ENCODE data around the gene TBC1D16. TPM values are rescaled to one million over a fixed set of nuclear protein-coding genes. Genes with fewer than 3 reads are reported as not detected.
"Not testable (repeated sequence)": the region's sequence is repeated elsewhere in the genome, so short reads cannot be mapped to it uniquely, and the experiment has no call there.

TBC1D16 gene
- total RNA-seq, 1 donor from 2014 or later, result 24.7 TPM

DNA sequence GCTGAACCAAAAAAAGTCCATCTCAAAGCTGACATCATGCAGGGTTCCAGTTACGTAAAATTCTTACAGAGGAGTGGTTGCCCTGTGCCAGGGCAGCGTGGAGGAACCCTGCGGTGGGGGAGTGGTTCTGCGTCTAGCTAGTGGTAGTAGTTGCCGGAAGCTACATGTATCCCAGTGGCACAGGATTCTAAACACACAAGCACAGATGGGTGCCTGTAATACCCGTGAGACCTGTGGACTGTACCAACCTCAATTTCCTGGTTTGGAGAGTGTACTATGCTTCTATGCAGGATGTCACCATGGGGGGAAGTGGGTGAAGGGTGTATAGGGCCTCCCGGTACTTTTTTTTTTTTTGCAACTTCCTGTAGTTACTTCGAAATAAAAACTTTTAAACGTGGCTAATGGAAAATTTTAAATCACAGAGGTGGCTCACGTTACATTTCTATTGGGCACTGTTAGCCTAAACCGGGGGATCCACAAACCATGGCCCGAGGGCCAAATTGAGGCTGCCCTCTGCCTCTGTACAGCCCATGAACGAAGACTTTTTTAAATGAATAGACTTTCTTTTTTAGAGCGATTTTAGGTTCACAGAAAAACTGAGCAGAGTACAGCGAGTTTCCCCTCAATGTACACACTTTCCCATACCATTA, 38.5 kb downstream of the TBC1D16 start:
- Histone ChIP-seq H3K27me3 (ENCODE audit: low read depth) (no peaks in the 10 kb centered on the region), H3K27ac (peak overlapping the region; percentile 73), H3K4me3 (no peak overlapping the region), H3K36me3 (no peaks in the 10 kb centered on the region), H3K9me3 (no peaks in the 10 kb centered on the region), H3K4me1 (peaks cover 40% of the 10 kb centered on the region)
- ATAC-seq (peak; percentile 78 to 90), DNase-seq (peak; percentile 73)
- intact Hi-C loops (cut with DNase I), result no loop called here
- TF ChIP-seq CTCF (IDR thresholded peaks at IDR 0.05), result no peak

DNA sequence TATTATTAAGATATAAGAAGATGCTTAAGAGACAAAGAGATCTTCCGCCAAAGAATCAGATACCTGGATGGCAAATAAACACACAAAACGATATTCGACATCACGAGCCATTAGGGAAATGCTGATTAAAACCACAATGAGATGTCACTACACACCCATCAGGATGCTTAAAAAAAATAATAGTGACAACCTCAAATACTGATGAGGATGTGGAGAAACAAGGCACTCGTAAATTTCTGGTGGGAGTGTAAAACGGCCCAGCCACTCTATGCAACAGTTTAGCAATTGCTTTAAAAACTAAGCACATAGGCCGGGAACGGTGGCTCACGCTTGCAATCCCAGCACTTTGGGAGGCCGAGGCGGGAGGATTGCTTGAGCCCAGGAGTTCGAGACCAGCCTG, 39.4 kb downstream of the TBC1D16 start:
- H3K27me3 ChIP-seq (ENCODE audit: low read depth), result no peaks in the 10 kb centered on the region
- intact Hi-C loops (cut with DNase I), result no loop called here
- H3K4me3 ChIP-seq, result no peak overlapping the region
- no peak for ATAC-seq
- H3K9me3 ChIP-seq, result no peaks in the 10 kb centered on the region
- TF ChIP-seq CTCF (IDR thresholded peaks at IDR 0.05), result no peak
- H3K4me1 ChIP-seq, result peaks cover 46% of the 10 kb centered on the region
- H3K27ac ChIP-seq, result peak overlapping the region; percentile 73
- no peaks in the 10 kb centered on the region for H3K36me3 ChIP-seq
- no peak for DNase-seq

DNA sequence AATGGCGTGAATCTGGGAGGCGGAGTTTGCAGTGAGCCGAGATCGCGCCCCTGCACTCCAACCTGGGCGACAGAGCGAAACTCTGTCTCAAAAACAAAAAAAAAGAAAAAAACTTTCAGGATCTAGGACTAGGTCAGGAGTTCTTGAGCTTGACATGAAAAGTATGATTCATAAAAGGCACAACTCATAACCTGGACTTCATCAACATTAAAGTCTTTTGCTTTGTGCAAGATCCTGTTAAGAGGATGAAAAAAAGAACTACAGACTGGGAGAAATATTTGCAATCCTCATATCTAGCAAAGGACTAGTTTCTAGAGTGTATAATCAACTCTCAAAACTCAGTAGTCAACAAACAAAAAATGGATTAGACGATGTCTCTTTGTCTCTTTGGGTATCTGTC, 40.0 kb downstream of the TBC1D16 start:
- H3K9me3 ChIP-seq, result no peaks in the 10 kb centered on the region
- H3K4me3 ChIP-seq, result no peak overlapping the region
- no peak for TF ChIP-seq CTCF (IDR thresholded peaks at IDR 0.05)
- intact Hi-C loops (cut with DNase I), result no loop called here
- no peak for DNase-seq
- peaks cover 46% of the 10 kb centered on the region for H3K4me1 ChIP-seq
- no peaks in the 10 kb centered on the region for H3K27me3 ChIP-seq (ENCODE audit: low read depth)
- no peak for ATAC-seq
- no peaks in the 10 kb centered on the region for H3K36me3 ChIP-seq
- no peak overlapping the region for H3K27ac ChIP-seq

DNA sequence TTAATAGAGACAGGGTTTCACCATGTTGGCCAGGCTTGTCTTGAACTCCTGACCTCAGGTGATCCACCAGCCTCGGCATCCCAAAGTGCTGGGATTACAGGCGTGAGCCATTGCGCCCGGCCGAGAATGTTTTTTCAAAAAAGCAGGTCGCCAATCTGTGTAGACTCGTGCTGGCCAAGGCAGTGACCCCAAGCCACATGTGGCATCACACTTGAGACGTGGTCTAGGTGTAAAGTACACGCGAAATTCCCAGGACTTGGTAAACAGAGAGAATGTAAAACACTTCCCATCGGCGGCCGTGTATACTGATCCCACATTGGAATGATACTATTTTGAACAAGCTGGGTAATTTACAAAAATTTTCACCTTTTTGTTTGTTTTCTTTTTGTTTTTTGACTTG, 41.1 kb downstream of the TBC1D16 start:
- Histone ChIP-seq H3K27ac (no peak overlapping the region), H3K36me3 (no peaks in the 10 kb centered on the region), H3K4me1 (peaks cover 46% of the 10 kb centered on the region), H3K27me3 (ENCODE audit: low read depth) (no peaks in the 10 kb centered on the region), H3K9me3 (no peaks in the 10 kb centered on the region), H3K4me3 (no peak overlapping the region)
- intact Hi-C loops (cut with DNase I), result no loop called here
- DNase-seq (no peak), ATAC-seq (no peak)
- TF ChIP-seq CTCF (IDR thresholded peaks at IDR 0.05), result no peak

- not testable (repeated sequence) for ATAC-seq
Observed at GRCh38 chr17:79994228-79994569, 41.5 kb downstream of the TBC1D16 start.

GRCh38 chr17:79993390-79994227, 42.1 kb downstream of the TBC1D16 start:
- TF ChIP-seq CTCF (IDR thresholded peaks at IDR 0.05), result no peak
- Histone ChIP-seq H3K27ac (no peak overlapping the region), H3K27me3 (ENCODE audit: low read depth) (no peaks in the 10 kb centered on the region), H3K36me3 (no peaks in the 10 kb centered on the region), H3K9me3 (no peaks in the 10 kb centered on the region), H3K4me1 (peaks cover 46% of the 10 kb centered on the region), H3K4me3 (peak overlapping the region; percentile 24)
- ATAC-seq, result peak; percentile 60 to 63
- peak; percentile 85 for DNase-seq
- intact Hi-C loops (cut with DNase I), result no loop called here

More at GRCh38 chr17:79994228-79994569, 41.5 kb downstream of the TBC1D16 start:
- DNase-seq; H3K9me3 ChIP-seq; H3K36me3 ChIP-seq; H3K27me3 ChIP-seq (ENCODE audit: low read depth); H3K27ac ChIP-seq; H3K4me3 ChIP-seq; intact Hi-C loops (cut with DNase I): not testable (repeated sequence)
- H3K4me1 ChIP-seq, result peaks cover 46% of the 10 kb centered on the region

Data from lower lobe of right lung (tissue), 2 donors.